ENCODE results near the gene ALAS1.

- TF ChIP-seq, protein P1, sequence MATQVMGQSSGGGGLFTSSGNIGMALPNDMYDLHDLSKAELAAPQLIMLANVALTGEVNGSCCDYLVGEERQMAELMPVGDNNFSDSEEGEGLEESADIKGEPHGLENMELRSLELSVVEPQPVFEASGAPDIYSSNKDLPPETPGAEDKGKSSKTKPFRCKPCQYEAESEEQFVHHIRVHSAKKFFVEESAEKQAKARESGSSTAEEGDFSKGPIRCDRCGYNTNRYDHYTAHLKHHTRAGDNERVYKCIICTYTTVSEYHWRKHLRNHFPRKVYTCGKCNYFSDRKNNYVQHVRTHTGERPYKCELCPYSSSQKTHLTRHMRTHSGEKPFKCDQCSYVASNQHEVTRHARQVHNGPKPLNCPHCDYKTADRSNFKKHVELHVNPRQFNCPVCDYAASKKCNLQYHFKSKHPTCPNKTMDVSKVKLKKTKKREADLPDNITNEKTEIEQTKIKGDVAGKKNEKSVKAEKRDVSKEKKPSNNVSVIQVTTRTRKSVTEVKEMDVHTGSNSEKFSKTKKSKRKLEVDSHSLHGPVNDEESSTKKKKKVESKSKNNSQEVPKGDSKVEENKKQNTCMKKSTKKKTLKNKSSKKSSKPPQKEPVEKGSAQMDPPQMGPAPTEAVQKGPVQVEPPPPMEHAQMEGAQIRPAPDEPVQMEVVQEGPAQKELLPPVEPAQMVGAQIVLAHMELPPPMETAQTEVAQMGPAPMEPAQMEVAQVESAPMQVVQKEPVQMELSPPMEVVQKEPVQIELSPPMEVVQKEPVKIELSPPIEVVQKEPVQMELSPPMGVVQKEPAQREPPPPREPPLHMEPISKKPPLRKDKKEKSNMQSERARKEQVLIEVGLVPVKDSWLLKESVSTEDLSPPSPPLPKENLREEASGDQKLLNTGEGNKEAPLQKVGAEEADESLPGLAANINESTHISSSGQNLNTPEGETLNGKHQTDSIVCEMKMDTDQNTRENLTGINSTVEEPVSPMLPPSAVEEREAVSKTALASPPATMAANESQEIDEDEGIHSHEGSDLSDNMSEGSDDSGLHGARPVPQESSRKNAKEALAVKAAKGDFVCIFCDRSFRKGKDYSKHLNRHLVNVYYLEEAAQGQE (IDR thresholded peaks at IDR 0.05; ENCODE audit: insufficient replicate concordance, low read depth), result no peak
- TF ChIP-seq CTCF (IDR thresholded peaks at IDR 0.05; ENCODE audit: insufficient read depth, low read length), result no peak
- TF ChIP-seq POLR2AphosphoS5 (IDR thresholded peaks at IDR 0.05; ENCODE audit: low read depth), result no peak
- no peak for TF ChIP-seq GABPA (IDR thresholded peaks at IDR 0.05; ENCODE audit: low read depth)
- no peak for TF ChIP-seq SPI1 (IDR thresholded peaks at IDR 0.05; ENCODE audit: borderline replicate concordance, low read depth)
Measured at GRCh38 chr3:52195291-52195597, 2.7 kb upstream of the ALAS1 start.
